Measurements from ENCODE around the gene TNS4.
A peak's percentile ranks its signal among the peaks of the same experiment; 100 is the strongest.

TNS4 gene

DNA sequence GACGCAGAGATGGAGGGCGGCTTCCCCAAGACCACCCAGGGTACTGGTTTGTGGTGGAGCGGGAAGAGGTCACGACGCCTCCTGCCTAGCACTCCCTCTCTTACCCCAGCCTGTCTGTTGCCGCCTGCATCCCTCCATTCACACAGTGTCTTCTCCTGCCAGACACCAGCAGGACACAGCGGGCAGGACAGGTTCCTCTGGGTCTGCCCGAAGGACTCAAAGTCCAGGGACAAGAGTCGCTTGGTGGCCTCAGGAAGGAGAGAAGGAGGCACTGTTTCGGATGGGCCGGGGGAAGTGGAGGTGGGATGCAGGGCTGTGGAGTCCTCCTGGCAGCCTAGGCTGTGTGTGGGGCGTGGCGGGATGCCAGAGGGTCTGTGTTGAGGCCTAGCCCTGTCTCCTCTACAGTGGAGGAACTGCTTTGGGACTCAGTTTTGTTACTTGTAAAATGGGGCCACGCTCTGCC, 19.6 kb upstream of the TNS4 start:
- no peak overlapping the region for H3K4me3 ChIP-seq (replicated peaks in 1 of 2; ENCODE audit: low read depth in 2 of 2, low read length in 2 of 2)
- no peak for DNase-seq (ENCODE audit: low read depth in 2 of 2)
- TF ChIP-seq, protein P1, sequence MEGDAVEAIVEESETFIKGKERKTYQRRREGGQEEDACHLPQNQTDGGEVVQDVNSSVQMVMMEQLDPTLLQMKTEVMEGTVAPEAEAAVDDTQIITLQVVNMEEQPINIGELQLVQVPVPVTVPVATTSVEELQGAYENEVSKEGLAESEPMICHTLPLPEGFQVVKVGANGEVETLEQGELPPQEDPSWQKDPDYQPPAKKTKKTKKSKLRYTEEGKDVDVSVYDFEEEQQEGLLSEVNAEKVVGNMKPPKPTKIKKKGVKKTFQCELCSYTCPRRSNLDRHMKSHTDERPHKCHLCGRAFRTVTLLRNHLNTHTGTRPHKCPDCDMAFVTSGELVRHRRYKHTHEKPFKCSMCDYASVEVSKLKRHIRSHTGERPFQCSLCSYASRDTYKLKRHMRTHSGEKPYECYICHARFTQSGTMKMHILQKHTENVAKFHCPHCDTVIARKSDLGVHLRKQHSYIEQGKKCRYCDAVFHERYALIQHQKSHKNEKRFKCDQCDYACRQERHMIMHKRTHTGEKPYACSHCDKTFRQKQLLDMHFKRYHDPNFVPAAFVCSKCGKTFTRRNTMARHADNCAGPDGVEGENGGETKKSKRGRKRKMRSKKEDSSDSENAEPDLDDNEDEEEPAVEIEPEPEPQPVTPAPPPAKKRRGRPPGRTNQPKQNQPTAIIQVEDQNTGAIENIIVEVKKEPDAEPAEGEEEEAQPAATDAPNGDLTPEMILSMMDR (IDR thresholded peaks at IDR 0.05; ENCODE audit: low read depth, low read length), result no peak

DNA sequence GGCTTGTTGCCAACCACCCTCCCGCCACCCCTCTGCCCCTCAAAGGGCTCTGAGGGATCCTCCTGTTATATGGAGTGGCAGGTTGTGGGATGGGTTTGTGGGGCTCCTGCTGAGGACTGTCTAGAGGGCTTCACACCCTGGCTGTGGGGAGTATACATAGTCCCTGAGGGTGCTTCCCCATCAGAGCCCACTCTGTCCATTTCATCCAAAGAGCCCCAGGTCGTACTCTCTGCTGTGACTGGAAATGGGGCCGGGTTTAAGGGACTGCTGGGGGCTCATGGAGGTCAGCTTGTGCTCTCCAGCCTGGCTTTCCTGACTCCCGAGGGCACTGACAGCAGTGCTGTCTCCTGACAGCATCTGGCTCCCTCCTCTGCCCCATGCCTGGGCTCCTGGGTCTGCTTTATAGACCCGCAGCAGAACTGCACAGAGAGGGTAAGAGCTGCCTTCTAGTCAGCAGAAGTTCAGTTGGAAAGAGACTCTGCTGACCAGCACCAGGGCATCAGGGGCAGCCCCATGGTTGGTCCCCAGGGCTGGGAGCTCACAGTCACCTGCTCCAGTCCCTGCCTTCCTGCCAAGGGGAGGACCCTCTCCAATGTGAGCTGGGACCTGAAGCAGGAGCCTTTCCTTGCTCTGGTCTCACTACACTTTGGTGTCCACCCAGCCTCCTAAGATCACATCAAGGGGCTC, 17.8 kb upstream of the TNS4 start:
- TF ChIP-seq, protein P1 (IDR thresholded peaks at IDR 0.05; ENCODE audit: low read depth, low read length), result no peak
- no peak overlapping the region for H3K4me3 ChIP-seq (replicated peaks in 1 of 2; ENCODE audit: low read depth in 2 of 2, low read length in 2 of 2)
- DNase-seq (ENCODE audit: low read depth in 2 of 2), result no peak

DNA sequence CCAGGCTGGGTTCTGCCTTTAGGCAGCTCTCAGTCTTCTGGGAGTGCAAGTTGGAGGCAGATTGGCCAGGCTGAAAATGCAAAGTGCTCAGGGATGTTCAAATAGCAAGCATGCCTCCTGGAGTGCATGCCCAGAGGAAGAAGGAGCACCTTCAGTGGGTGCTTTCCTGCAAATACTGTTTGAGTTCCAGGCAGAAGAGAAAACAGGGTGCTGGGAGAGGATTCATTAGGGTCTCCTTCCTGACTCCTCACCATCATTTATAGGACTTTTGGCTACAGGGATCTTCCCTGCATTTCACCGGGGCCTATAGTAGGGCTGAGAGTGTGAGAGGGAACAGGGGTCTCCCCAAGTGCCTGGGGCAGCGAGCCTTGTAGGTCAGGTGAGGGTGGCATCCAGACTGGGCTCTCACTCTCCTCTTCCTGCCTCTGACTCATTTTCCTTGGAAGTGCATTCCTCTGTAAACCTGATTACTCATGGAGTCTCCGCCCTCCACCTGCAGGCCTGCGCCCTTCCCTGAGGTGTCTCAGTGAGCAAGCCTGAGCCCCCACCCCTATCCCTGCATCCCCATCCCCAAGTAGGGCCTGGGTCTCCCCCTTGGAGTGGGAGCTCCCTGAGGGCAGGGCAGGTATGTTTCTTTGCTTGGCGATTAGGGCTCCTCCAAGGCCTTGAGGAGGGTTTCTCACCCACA, 17.1 kb upstream of the TNS4 start:
- DNase-seq (ENCODE audit: low read depth in 2 of 2), result peak in 1 of 2 donors; percentile 63
- TF ChIP-seq, protein P1 (IDR thresholded peaks at IDR 0.05; ENCODE audit: low read depth, low read length), result no peak
- no peak overlapping the region for H3K4me3 ChIP-seq (replicated peaks in 1 of 2; ENCODE audit: low read depth in 2 of 2, low read length in 2 of 2)

DNA sequence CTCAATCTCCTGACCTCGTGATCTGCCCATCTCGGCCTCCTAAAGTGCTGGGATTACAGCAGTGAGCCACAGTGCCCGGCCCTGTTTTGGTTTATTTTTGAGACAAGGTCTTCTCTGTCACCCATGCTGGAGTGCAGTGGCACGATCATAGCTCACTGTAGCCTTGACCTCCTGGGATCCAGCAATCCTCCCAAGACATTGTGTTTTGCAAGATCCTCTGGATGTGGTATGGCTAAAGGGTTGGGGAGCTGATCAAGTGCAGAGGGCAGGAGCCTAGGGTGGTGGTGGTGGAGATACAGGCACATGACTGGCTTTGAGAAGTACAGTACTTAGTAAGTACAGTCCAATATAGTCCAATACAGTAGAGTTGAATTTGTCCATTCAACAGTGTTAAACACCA, 16.6 kb upstream of the TNS4 start:
- TF ChIP-seq, protein P1 (IDR thresholded peaks at IDR 0.05; ENCODE audit: low read depth, low read length), result no peak
- no peak overlapping the region for H3K4me3 ChIP-seq (replicated peaks in 1 of 2; ENCODE audit: low read depth in 2 of 2, low read length in 2 of 2)
- DNase-seq (ENCODE audit: low read depth in 2 of 2), result no peak

DNA sequence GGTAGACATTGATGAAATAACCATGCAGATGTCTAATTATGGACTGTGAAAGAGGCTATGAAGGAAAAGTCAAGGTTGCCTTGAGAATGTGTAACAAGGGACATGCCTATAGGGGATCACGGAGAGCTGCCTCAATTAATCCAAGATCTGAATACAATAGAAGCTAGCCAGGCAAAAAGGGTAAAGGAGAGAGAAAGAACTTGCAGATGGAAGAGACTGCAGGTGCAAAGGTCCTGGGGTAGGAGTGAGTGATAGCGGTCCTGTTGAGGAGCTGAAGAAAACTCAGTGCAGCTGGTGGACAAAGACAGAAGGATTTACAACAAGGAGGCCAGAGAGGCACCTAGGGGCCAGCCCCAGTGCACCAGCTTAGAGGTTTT, 15.9 kb upstream of the TNS4 start:
- TF ChIP-seq, protein P1 (IDR thresholded peaks at IDR 0.05; ENCODE audit: low read depth, low read length), result no peak
- DNase-seq (ENCODE audit: low read depth in 2 of 2), result no peak
- no peak overlapping the region for H3K4me3 ChIP-seq (replicated peaks in 1 of 2; ENCODE audit: low read depth in 2 of 2, low read length in 2 of 2)

DNA sequence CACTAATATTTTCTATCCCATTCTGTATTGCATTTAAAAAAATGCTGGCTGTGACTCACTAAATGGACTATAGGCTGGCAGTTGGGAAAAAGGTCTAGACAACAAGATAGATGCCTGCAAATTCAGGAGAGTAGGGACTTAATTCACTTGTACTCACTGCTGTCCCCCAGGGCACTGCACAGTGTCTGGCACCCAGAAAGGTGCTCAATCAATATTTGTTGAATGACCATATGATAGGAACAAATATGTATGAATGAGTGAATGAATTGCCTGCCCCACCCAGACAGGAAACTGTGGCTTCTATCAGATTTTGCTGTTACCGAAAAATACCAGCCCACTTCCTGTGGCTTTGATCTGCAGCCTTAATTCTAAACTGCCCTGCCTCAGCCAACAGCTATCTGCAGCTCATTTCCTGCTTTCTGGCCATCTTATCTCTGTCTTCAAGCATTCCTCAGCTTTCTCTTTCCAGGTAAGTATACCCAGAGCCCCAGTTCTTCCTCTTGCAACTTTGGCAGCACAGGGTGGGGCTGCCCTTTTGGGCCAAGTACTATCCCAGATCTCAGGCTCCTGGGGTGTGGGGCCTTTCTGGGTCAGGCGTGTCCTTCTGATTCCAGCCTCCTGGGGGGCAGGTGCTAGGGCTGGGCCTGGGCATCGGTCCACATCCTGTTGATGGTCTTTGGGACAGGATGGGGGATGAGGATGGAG, 15.3 kb upstream of the TNS4 start:
- TF ChIP-seq, protein P1 (IDR thresholded peaks at IDR 0.05; ENCODE audit: low read depth, low read length), result no peak
- H3K4me3 ChIP-seq (replicated peaks in 1 of 2; ENCODE audit: low read depth in 2 of 2, low read length in 2 of 2), result no peak overlapping the region
- DNase-seq (ENCODE audit: low read depth in 2 of 2), result peak in 1 of 2 donors; percentile 48

All from cardiac fibroblast (primary cell).